ENCODE results near the gene PDIA5.

Gene PDIA5

GRCh38 chr3:123066896-123067688 is at the start of gene PDIA5:
Gene PDIA5 (plus strand): TSS chr3:123067025. CDS start chr3:123067165, 140 bp downstream.
- peak; percentile 95 for DNase-seq

GRCh38 chr3:123018683-123019082 is 48.1 kb upstream of the PDIA5 start:
- no peak for DNase-seq

- no peak for DNase-seq
Measured at GRCh38 chr3:123019161-123019560, 47.7 kb upstream of the PDIA5 start.

GRCh38 chr3:123019591-123019990 is 47.2 kb upstream of the PDIA5 start:
- DNase-seq = no peak

- DNase-seq = no peak
Measured at GRCh38 chr3:123020709-123021108, 46.1 kb upstream of the PDIA5 start.

GRCh38 chr3:123021388-123021787 is 45.4 kb upstream of the PDIA5 start:
- no peak for DNase-seq

- DNase-seq = no peak
Measured at GRCh38 chr3:123021996-123022510, 44.8 kb upstream of the PDIA5 start.

GRCh38 chr3:123024056-123024455 is 42.8 kb upstream of the PDIA5 start:
- no peak for DNase-seq

GRCh38 chr3:123025642-123026521 is 40.9 kb upstream of the PDIA5 start:
- DNase-seq = peak; percentile 46

GRCh38 chr3:123026565-123027291 is 40.1 kb upstream of the PDIA5 start:
- DNase-seq = peak; percentile 7

- peak; percentile 15 for DNase-seq
Measured at GRCh38 chr3:123027292-123028232, 39.3 kb upstream of the PDIA5 start, which contains the start of gene SEMA5B. Gene SEMA5B (minus strand): TSS chr3:123027763. CDS start chr3:122961263, 66,500 bp downstream.

GRCh38 chr3:123028233-123028828 is 38.5 kb upstream of the PDIA5 start:
- DNase-seq = peak; percentile 83

- no peak for DNase-seq
Measured at GRCh38 chr3:123031051-123031450, 35.8 kb upstream of the PDIA5 start.

- no peak for DNase-seq
Measured at GRCh38 chr3:123032057-123032456, 34.8 kb upstream of the PDIA5 start.

- no peak for DNase-seq
Measured at GRCh38 chr3:123034120-123034519, 32.7 kb upstream of the PDIA5 start.

GRCh38 chr3:123034996-123035395 is 31.8 kb upstream of the PDIA5 start:
- DNase-seq = no peak

GRCh38 chr3:123036352-123037014 is 30.3 kb upstream of the PDIA5 start:
- DNase-seq = peak; percentile 63

GRCh38 chr3:123037015-123037375 is 29.8 kb upstream of the PDIA5 start:
- DNase-seq = no peak

- no peak for DNase-seq
Measured at GRCh38 chr3:123038751-123039150, 28.1 kb upstream of the PDIA5 start.

GRCh38 chr3:123039178-123039577 is 27.6 kb upstream of the PDIA5 start:
- DNase-seq = no peak

- no peak for DNase-seq
Measured at GRCh38 chr3:123042413-123042812, 24.4 kb upstream of the PDIA5 start.

Data from hematopoietic multipotent progenitor cell treated with erythropoietin and hydrocortisone succinate and interleukin-3 and kit ligand, for 4 days (in vitro differentiated cells).